ENCODE results near the gene GRM4. TPM values are rescaled to one million over a fixed set of nuclear protein-coding genes. Genes with fewer than 3 reads are reported as not detected.

GRM4 gene
- total and polyA plus RNA-seq, 12 donors: not detected

- H3K4me3 ChIP-seq: no peak overlapping the region
- H3K9me3 ChIP-seq: peaks cover 0 to 21% (median 14%) of the 10 kb centered on the region in 11 donors
- TF ChIP-seq CTCF (IDR thresholded peaks at IDR 0.05): no peak
- H3K4me1 ChIP-seq: peaks cover 0 to 7% (median 5%) of the 10 kb centered on the region in 9 donors
- 87 to 89% methylated on average over 3 of the region's 3 CpGs for WGBS, 2 donors
- ATAC-seq: no peak
- H3K27me3 ChIP-seq: peaks cover 0 to 24% (median 23%) of the 10 kb centered on the region in 7 donors
- DNase-seq: no peak
- H3K36me3 ChIP-seq: no peaks in the 10 kb centered on the region
- no peak overlapping the region for H3K27ac ChIP-seq
- intact Hi-C loops (cut with DNase I): loop anchor here in 6 of 10 donors (5.0 to 10.0 kb wide), 3 partner anchors 102 to 574 kb away; partner anchors contain the start of gene BAK1 (in 5 of the 6)
Measured at GRCh38 chr6:34158876-34159275, 13.0 kb upstream of the GRM4 start.

- DNase-seq: no peak
- Histone ChIP-seq H3K27ac (no peak overlapping the region), H3K4me3 (no peak overlapping the region), H3K27me3 (peaks cover 0 to 34% (median 34%) of the 10 kb centered on the region in 7 donors), H3K36me3 (no peaks in the 10 kb centered on the region), H3K9me3 (peaks cover 0 to 21% (median 14%) of the 10 kb centered on the region in 11 donors), H3K4me1 (peaks cover 0 to 7% (median 5%) of the 10 kb centered on the region in 9 donors)
- 68 to 73% methylated on average over 6 of the region's 6 CpGs for WGBS, 2 donors
- intact Hi-C loops (cut with DNase I): loop anchor here in 6 of 10 donors (5.0 to 10.0 kb wide), 3 partner anchors 101 to 573 kb away; partner anchors contain the start of gene BAK1 (in 5 of the 6)
- ATAC-seq: no peak
- TF ChIP-seq CTCF (IDR thresholded peaks at IDR 0.05): no peak
Measured at GRCh38 chr6:34157851-34158250, 12.0 kb upstream of the GRM4 start.

DNA sequence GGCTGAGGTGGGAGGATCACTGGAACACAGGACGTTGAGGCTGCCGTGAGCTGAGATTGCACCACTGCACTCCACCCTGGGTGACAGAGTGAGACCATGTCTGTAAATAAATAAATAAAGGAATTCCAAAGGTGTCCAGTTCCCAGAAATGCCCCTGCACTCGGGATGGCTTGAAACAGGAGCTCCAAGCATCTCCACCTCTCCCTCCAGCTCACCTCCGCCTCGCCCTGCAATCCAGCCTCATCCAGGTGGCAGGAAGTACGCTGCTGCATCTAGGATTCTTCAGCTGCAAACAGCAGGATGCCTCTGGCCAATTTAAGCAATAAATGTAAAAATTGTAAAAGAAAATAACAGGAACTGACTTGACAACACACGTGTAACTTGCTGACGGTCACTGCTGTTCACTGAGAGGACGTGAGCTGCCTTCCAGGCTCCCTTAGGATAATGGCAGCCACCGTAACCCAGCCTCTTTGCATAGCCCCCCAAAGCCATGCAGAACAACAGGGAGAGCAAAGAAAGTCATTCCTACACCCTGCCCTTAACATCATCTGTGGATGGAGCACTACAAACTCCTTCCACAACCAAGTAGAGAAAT lies 11.4 kb upstream of the GRM4 start:
- Histone ChIP-seq H3K36me3 (no peaks in the 10 kb centered on the region), H3K9me3 (peaks cover 0 to 21% (median 14%) of the 10 kb centered on the region in 11 donors), H3K27me3 (peaks cover 0 to 39% (median 39%) of the 10 kb centered on the region in 7 donors), H3K27ac (no peak overlapping the region), H3K4me1 (peaks cover 0 to 7% (median 5%) of the 10 kb centered on the region in 9 donors), H3K4me3 (no peak overlapping the region)
- whole genome bisulfite sequencing, 2 donors: 68 to 72% methylated on average over 10 of the region's 10 CpGs
- ATAC-seq: no peak
- TF ChIP-seq CTCF (IDR thresholded peaks at IDR 0.05): no peak
- no peak for DNase-seq
- intact Hi-C loops (cut with DNase I): loop anchor here in 6 of 10 donors (5.0 to 10.0 kb wide), 3 partner anchors 100 to 573 kb away; partner anchors contain the start of gene BAK1 (in 5 of the 6)

- WGBS, 2 donors: 74 to 83% methylated on average over 24 of the region's 24 CpGs
- peaks cover 0 to 56% (median 55%) of the 10 kb centered on the region in 7 donors for H3K27me3 ChIP-seq
- peaks cover 0 to 21% (median 14%) of the 10 kb centered on the region in 11 donors for H3K9me3 ChIP-seq
- TF ChIP-seq CTCF (IDR thresholded peaks at IDR 0.05): no peak
- ATAC-seq: no peak
- H3K36me3 ChIP-seq: no peaks in the 10 kb centered on the region
- H3K27ac ChIP-seq: no peak overlapping the region
- H3K4me3 ChIP-seq: no peak overlapping the region
- DNase-seq: no peak
- peaks cover 0 to 7% (median 5%) of the 10 kb centered on the region in 9 donors for H3K4me1 ChIP-seq
- intact Hi-C loops (cut with DNase I): loop anchor here in 7 of 10 donors (2.0 to 10.0 kb wide), 5 partner anchors 98 to 571 kb away; partner anchors contain the start of gene BAK1 (in 5 of the 7)
Measured at GRCh38 chr6:34155471-34156300, 9.8 kb upstream of the GRM4 start.

Data from heart right ventricle (tissue), 16 donors.